ENCODE results near the gene NKAPD1. TPM values are rescaled to one million over a fixed set of nuclear protein-coding genes. Genes with fewer than 3 reads are reported as not detected.

Gene NKAPD1
- total and polyA plus RNA-seq, 4 donors, result 12.4 to 24.4 (median 13.6) TPM

DNA sequence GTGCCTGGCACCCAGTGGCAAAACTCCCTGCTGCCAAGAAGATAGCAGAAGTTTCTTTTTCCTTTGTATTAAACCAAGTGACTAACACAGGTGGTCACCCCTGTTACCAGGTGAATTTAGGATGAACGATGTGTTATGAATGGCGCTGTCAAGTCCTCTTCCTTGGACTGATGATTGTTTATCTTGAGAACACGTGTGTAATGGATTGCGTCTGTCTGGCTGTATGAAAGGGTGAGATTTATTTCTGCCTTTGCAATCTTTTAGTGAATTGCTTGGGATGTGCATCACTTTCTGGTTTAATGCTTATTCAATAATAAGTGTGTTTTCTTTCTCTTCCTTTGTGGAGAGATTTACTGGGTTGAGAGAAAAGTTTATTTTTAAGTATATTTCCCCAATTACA is 49.0 kb downstream of the NKAPD1 start:
- TF ChIP-seq, protein P1, sequence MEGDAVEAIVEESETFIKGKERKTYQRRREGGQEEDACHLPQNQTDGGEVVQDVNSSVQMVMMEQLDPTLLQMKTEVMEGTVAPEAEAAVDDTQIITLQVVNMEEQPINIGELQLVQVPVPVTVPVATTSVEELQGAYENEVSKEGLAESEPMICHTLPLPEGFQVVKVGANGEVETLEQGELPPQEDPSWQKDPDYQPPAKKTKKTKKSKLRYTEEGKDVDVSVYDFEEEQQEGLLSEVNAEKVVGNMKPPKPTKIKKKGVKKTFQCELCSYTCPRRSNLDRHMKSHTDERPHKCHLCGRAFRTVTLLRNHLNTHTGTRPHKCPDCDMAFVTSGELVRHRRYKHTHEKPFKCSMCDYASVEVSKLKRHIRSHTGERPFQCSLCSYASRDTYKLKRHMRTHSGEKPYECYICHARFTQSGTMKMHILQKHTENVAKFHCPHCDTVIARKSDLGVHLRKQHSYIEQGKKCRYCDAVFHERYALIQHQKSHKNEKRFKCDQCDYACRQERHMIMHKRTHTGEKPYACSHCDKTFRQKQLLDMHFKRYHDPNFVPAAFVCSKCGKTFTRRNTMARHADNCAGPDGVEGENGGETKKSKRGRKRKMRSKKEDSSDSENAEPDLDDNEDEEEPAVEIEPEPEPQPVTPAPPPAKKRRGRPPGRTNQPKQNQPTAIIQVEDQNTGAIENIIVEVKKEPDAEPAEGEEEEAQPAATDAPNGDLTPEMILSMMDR (IDR thresholded peaks at IDR 0.05; ENCODE audit: control extremely low read depth, extremely low read depth), result no peak
- 75 to 82% methylated on average over 4 of the region's 4 CpGs for WGBS, 2 donors
- Histone ChIP-seq H3K27me3 (ENCODE audit: control insufficient read depth in 3 of 3, insufficient read depth in 3 of 3, low read length in 2 of 3) (no peaks in the 10 kb centered on the region), H3K27ac (ENCODE audit: low read depth in 1 of 2, low read length in 1 of 2) (no peak overlapping the region), H3K4me1 (ENCODE audit: control insufficient read depth in 5 of 5, insufficient read depth in 5 of 5, low read length in 5 of 5) (no peaks in the 10 kb centered on the region), H3K36me3 (ENCODE audit: control insufficient read depth in 4 of 4, insufficient read depth in 4 of 4, low read length in 4 of 4) (peaks cover 0 to 4% (median 0%) of the 10 kb centered on the region in 4 donors), H3K9me3 (ENCODE audit: control insufficient read depth in 4 of 4, insufficient read depth in 3 of 4, low read length in 3 of 4) (no peaks in the 10 kb centered on the region), H3K4me3 (no peak overlapping the region), H3K9ac (ENCODE audit: insufficient read depth in 1 of 2, low read length in 2 of 2) (no peak overlapping the region)
- ATAC-seq (ENCODE audit: insufficient read depth, low FRiP score), result no peak
- DNase-seq, result no peak

DNA sequence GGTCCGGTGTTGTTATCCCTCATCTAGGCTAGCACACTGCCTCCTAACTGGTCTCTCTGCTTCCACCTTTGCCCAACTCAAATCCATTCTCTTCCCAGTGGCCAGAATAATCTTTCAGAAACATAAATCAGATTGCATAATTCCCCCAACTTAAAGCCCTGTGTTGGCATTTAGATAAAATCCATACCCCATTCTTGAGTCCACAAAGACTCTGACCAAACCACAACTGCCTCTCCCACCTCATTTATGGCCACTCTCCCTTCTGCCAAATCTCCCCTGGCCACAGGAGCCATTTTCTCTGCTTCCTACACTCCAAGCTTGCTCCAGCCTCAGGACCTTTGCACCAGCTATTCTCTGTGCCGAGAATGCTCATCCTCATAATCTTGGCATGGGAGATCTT is 53.0 kb downstream of the NKAPD1 start:
- WGBS, 2 donors, result 98 to 99% methylated on average over 2 of the region's 2 CpGs
- TF ChIP-seq, protein P1 (IDR thresholded peaks at IDR 0.05; ENCODE audit: control extremely low read depth, extremely low read depth), result no peak
- no peak overlapping the region for H3K27ac ChIP-seq (ENCODE audit: low read depth in 1 of 2, low read length in 1 of 2)
- H3K27me3 ChIP-seq (ENCODE audit: control insufficient read depth in 3 of 3, insufficient read depth in 3 of 3, low read length in 2 of 3), result no peaks in the 10 kb centered on the region
- H3K36me3 ChIP-seq (ENCODE audit: control insufficient read depth in 4 of 4, insufficient read depth in 4 of 4, low read length in 4 of 4), result peaks cover 0 to 2% (median 0%) of the 10 kb centered on the region in 4 donors
- H3K9me3 ChIP-seq (ENCODE audit: control insufficient read depth in 4 of 4, insufficient read depth in 3 of 4, low read length in 3 of 4), result no peaks in the 10 kb centered on the region
- H3K9ac ChIP-seq (ENCODE audit: insufficient read depth in 1 of 2, low read length in 2 of 2), result no peak overlapping the region
- no peaks in the 10 kb centered on the region for H3K4me1 ChIP-seq (ENCODE audit: control insufficient read depth in 5 of 5, insufficient read depth in 5 of 5, low read length in 5 of 5)
- ATAC-seq (ENCODE audit: insufficient read depth, low FRiP score) (no peak), DNase-seq (no peak)
- H3K4me3 ChIP-seq, result no peak overlapping the region

DNA sequence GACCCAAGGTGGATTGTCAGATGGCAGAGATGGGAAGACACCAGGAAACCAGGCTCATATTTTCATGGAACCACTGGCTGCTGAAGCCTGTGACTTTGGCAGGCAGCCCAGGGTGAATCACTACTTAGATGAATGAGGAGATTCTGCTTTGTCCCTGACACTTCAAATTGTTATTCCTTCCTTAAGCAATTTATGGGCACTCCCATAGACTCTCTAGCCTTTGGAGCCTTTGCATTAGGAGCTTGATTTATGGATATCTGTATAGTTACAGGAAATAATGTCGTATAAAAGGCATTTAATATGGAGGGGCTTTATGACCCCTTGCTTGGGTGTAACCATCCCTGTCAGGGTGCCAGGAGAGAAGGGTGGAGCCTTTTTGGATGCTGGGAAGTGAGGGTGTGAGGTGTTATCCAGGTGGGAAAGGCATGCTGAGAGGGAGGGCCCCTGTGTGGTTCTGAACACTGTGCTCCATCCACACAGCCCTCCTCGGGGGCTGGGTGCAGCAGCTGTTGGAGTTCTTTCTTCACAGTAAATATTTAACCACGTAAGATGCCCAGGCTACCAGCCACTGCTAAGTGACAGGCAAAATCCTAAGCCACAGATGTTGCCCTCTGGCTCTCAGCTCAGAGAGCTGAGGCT is 54.5 kb downstream of the NKAPD1 start:
- TF ChIP-seq, protein P1 (IDR thresholded peaks at IDR 0.05; ENCODE audit: control extremely low read depth, extremely low read depth), result no peak
- DNase-seq (peak in 1 of 3 donors; percentile 6), ATAC-seq (ENCODE audit: insufficient read depth, low FRiP score) (no peak)
- Histone ChIP-seq H3K27ac (ENCODE audit: low read depth in 1 of 2, low read length in 1 of 2) (no peak overlapping the region), H3K27me3 (ENCODE audit: control insufficient read depth in 3 of 3, insufficient read depth in 3 of 3, low read length in 2 of 3) (no peaks in the 10 kb centered on the region), H3K9ac (ENCODE audit: insufficient read depth in 1 of 2, low read length in 2 of 2) (no peak overlapping the region), H3K4me3 (no peak overlapping the region), H3K36me3 (ENCODE audit: control insufficient read depth in 4 of 4, insufficient read depth in 4 of 4, low read length in 4 of 4) (peaks cover 0 to 2% (median 0%) of the 10 kb centered on the region in 4 donors), H3K9me3 (ENCODE audit: control insufficient read depth in 4 of 4, insufficient read depth in 3 of 4, low read length in 3 of 4) (no peaks in the 10 kb centered on the region), H3K4me1 (ENCODE audit: control insufficient read depth in 5 of 5, insufficient read depth in 5 of 5, low read length in 5 of 5) (no peaks in the 10 kb centered on the region)
- 49 to 64% methylated on average over 3 of the region's 3 CpGs for WGBS, 2 donors

DNA sequence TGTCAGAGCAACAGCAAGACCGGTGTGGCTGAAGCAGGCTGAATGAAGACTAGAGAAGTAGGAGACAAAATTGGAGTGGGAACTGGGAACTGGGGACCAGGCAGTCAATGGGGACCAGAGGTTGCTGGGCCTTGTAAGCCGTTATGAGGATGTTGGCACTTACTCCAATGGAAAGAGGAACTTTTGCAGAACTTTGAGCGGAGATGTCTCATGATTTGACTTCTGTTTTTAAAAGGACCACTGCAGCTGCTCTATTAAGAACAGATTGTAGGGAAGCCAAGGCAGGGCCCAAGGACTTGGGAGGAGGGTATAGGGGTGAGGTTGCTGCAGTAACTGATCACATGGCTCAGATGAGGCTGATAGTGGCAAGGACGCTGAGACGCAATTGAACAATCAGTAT is 55.6 kb downstream of the NKAPD1 start:
- ATAC-seq (ENCODE audit: insufficient read depth, low FRiP score) (peak; percentile 52), DNase-seq (peak in 2 of 3 donors; percentile 12)
- Histone ChIP-seq H3K9me3 (ENCODE audit: control insufficient read depth in 4 of 4, insufficient read depth in 3 of 4, low read length in 3 of 4) (no peaks in the 10 kb centered on the region), H3K27ac (ENCODE audit: low read depth in 1 of 2, low read length in 1 of 2) (no peak overlapping the region), H3K4me3 (no peak overlapping the region), H3K36me3 (ENCODE audit: control insufficient read depth in 4 of 4, insufficient read depth in 4 of 4, low read length in 4 of 4) (peaks cover 0 to 2% (median 0%) of the 10 kb centered on the region in 4 donors), H3K9ac (ENCODE audit: insufficient read depth in 1 of 2, low read length in 2 of 2) (no peak overlapping the region), H3K4me1 (ENCODE audit: control insufficient read depth in 5 of 5, insufficient read depth in 5 of 5, low read length in 5 of 5) (no peaks in the 10 kb centered on the region), H3K27me3 (ENCODE audit: control insufficient read depth in 3 of 3, insufficient read depth in 3 of 3, low read length in 2 of 3) (no peaks in the 10 kb centered on the region)
- 41 to 77% methylated on average over 5 of the region's 5 CpGs for WGBS, 2 donors
- TF ChIP-seq, protein P1 (IDR thresholded peaks at IDR 0.05; ENCODE audit: control extremely low read depth, extremely low read depth), result no peak

Measured in lung (tissue), 12 donors.